Calu3 (cell line): ENCODE measurements around the gene SLC39A11. TPM values are rescaled to one million over a fixed set of nuclear protein-coding genes. Genes with fewer than 3 reads are reported as not detected.
"Not testable (repeated sequence)": the region's sequence is repeated elsewhere in the genome, so short reads cannot be mapped to it uniquely, and the experiment has no call there.

Source experiments
- BruUV-seq: library from RNA; stranded (reverse); fragments of 400-500 nt; replicated peaks from 2 replicates; lab custom pipeline; 2021; lab: Mats Ljungman, UMichigan
- CTCF ChIA-PET: fragments of 300-600 bp; sonication (Branson Sonifier 250); formaldehyde crosslinking; loops from one replicate; lab custom pipeline; 2022; ENCODE audit warnings: antibody characterized with exemption; lab: Charles Lee
- DNase-seq: peaks from one replicate; pipeline ENCODE4 v3.0.0; 2022
- H3K27ac Mint-ChIP-seq: one replicate; pipeline ENCODE4 v1.8.0; 2022; ENCODE audit warnings: mixed read lengths; ENCODE audit not compliant: unreplicated experiment
- H3K27me3 Mint-ChIP-seq: one replicate; pipeline ENCODE4 v1.8.0; 2022; ENCODE audit warnings: mixed read lengths; ENCODE audit not compliant: unreplicated experiment
- H3K36me3 Mint-ChIP-seq: one replicate; pipeline ENCODE4 v1.8.0; 2022; ENCODE audit warnings: mild to moderate bottlenecking, moderate library complexity, mixed read lengths; ENCODE audit not compliant: insufficient read depth, unreplicated experiment
- H3K4me1 Mint-ChIP-seq: one replicate; pipeline ENCODE4 v1.8.0; 2022; ENCODE audit warnings: mild to moderate bottlenecking, low read depth, mixed read lengths; ENCODE audit not compliant: unreplicated experiment
- H3K4me3 Mint-ChIP-seq: one replicate; pipeline ENCODE4 v1.8.0; 2022; ENCODE audit warnings: mild to moderate bottlenecking, low read depth, moderate library complexity, mixed read lengths; ENCODE audit not compliant: unreplicated experiment
- H3K9me3 Mint-ChIP-seq: one replicate; pipeline ENCODE4 v1.8.0; 2022; ENCODE audit warnings: low read depth, mixed read lengths; ENCODE audit not compliant: unreplicated experiment
- CTCF ChIP-seq: fragments of 200-600 bp; IDR thresholded peaks from one replicate; pipeline ENCODE4 v1.8.0; 2022; ENCODE audit warnings: antibody characterized with exemption; ENCODE audit not compliant: unreplicated experiment
- intact Hi-C: fragments of 100-400 bp; cut with micrococcal nuclease; formaldehyde crosslinking; loops from one replicate; pipeline ENCODE4 v1.10.0; 2022; ENCODE audit not compliant: unreplicated experiment
- total RNA-seq: library from RNA; stranded (reverse); gene quantifications from 2 replicates; pipeline ENCODE4 v1.2.3, GENCODE V29; 2022

SLC39A11 gene
- total RNA-seq, 1 experiment from 2014 or later, result 60.3 TPM

- H3K9me3 Mint-ChIP-seq, result no peaks in the 10 kb centered on the region
These were observed 85.1 kb downstream of the SLC39A11 start for GRCh38 chr17:73007407-73007806.

GRCh38 chr17:73005360-73005759, 87.1 kb downstream of the SLC39A11 start:
- BruUV-seq, result no TSS peak
- CTCF ChIA-PET, result no interaction called here
- no peak for TF ChIP-seq CTCF
- DNase-seq, result no peak
- Mint-ChIP-seq H3K9me3 (no peaks in the 10 kb centered on the region), H3K36me3 (no peaks in the 10 kb centered on the region), H3K27me3 (no peaks in the 10 kb centered on the region), H3K4me3 (no peak overlapping the region), H3K27ac (no peak overlapping the region), H3K4me1 (peaks cover 15% of the 10 kb centered on the region)
- intact Hi-C loops, result no loop called here

More at GRCh38 chr17:73007407-73007806, 85.1 kb downstream of the SLC39A11 start:
- CTCF ChIA-PET, result no interaction called here
- Mint-ChIP-seq H3K4me3 (no peak overlapping the region), H3K27me3 (no peaks in the 10 kb centered on the region), H3K27ac (no peak overlapping the region), H3K36me3 (no peaks in the 10 kb centered on the region), H3K4me1 (peaks cover 23% of the 10 kb centered on the region)
- TF ChIP-seq CTCF, result no peak
- intact Hi-C loops, result no loop called here
- BruUV-seq, result no TSS peak
- DNase-seq, result no peak

GRCh38 chr17:73003487-73003886, 89.0 kb downstream of the SLC39A11 start:
- no peak overlapping the region for H3K27ac Mint-ChIP-seq
- H3K36me3 Mint-ChIP-seq, result no peaks in the 10 kb centered on the region
- H3K4me3 Mint-ChIP-seq, result no peak overlapping the region
- BruUV-seq, result no TSS peak
- no peaks in the 10 kb centered on the region for H3K27me3 Mint-ChIP-seq
- DNase-seq, result peak; percentile 65
- no peak for TF ChIP-seq CTCF
- intact Hi-C loops, result no loop called here
- CTCF ChIA-PET, result no interaction called here
- H3K9me3 Mint-ChIP-seq, result no peaks in the 10 kb centered on the region
- peaks cover 15% of the 10 kb centered on the region for H3K4me1 Mint-ChIP-seq

GRCh38 chr17:73000832-73001231, 91.7 kb downstream of the SLC39A11 start:
- no peaks in the 10 kb centered on the region for H3K9me3 Mint-ChIP-seq

GRCh38 chr17:72999474-72999873, 93.0 kb downstream of the SLC39A11 start:
- CTCF ChIA-PET, H3K4me3 Mint-ChIP-seq, intact Hi-C loops, H3K9me3 Mint-ChIP-seq, DNase-seq, H3K27ac Mint-ChIP-seq, H3K27me3 Mint-ChIP-seq, BruUV-seq, H3K36me3 Mint-ChIP-seq: not testable (repeated sequence)
- peaks cover 15% of the 10 kb centered on the region for H3K4me1 Mint-ChIP-seq

More at GRCh38 chr17:73000832-73001231, 91.7 kb downstream of the SLC39A11 start:
- DNase-seq, result no peak
- Mint-ChIP-seq H3K4me3 (no peak overlapping the region), H3K4me1 (peaks cover 15% of the 10 kb centered on the region), H3K36me3 (no peaks in the 10 kb centered on the region), H3K27ac (no peak overlapping the region), H3K27me3 (no peaks in the 10 kb centered on the region)
- BruUV-seq, result no TSS peak
- intact Hi-C loops, result no loop called here
- no peak for TF ChIP-seq CTCF
- CTCF ChIA-PET, result interaction anchor here (0.5 to 0.6 kb wide), 2 partner anchors 87 to 303 kb away, joined by 3 to 4 read pairs; no protein-coding TSS in a partner anchor
